Stimulated activated CD8-positive, alpha-beta memory T cell treated with anti-CD3 and anti-CD28 coated beads, Interleukin-15, amount 100 ng/mL, for 24 hours (primary cell): Measurements from ENCODE around the gene PRDM2.

Source experiments
- DNase-seq: peaks from one replicate; pipeline ENCODE4 v3.0.0-alpha.2; 2020; ENCODE audit warnings: low read depth

PRDM2 gene

GRCh38 chr1:13838236-13838635 is 138.2 kb downstream of the PRDM2 start:
- DNase-seq = no peak

GRCh38 chr1:13842497-13842896 is 142.5 kb downstream of the PRDM2 start:
- DNase-seq = no peak

DNA sequence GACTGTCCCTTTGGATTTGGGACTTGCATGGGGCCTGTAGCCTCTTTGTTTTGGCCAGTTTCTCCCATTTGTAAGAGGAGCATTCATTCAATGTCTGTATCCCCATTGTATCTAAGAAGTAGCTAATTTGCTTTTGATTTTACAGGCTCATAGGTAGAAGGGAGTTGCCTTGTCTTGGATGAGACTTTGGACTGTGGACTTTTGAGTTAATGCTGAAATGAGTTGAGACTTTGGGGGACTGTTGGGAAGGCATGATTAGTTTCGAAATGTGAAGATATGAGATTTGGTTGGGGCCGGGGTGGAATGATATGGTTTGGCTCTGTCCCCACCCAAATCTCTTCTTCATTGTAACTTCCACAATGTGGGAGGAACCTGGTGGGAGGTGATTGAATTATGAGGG is 151.7 kb downstream of the PRDM2 start:
- no peak for DNase-seq

- DNase-seq = no peak
Observed at GRCh38 chr1:13855554-13855953, 155.6 kb downstream of the PRDM2 start.

GRCh38 chr1:13860031-13860430 is 160.0 kb downstream of the PRDM2 start:
- no peak for DNase-seq

- DNase-seq = no peak
Observed at GRCh38 chr1:13864760-13865159, 164.8 kb downstream of the PRDM2 start.

DNA sequence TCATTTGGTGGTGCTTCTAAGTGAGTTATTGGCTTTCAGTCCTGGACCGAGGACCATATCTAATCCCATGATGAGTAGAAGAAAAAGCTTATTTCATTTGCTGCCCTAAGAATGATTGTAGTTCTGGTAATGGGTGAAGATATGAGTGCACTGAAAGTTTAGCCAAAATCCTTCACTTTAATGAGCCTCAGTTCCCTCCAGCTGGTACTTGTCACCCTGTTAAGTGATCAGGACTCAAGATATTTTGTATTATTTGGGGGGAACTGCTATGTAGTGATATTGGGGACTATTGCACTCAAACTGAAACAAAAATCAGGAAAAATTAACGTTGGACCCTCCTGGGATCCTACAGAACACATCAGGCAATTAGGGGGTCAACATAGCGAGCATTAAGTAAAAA is 165.9 kb downstream of the PRDM2 start:
- no peak for DNase-seq

DNA sequence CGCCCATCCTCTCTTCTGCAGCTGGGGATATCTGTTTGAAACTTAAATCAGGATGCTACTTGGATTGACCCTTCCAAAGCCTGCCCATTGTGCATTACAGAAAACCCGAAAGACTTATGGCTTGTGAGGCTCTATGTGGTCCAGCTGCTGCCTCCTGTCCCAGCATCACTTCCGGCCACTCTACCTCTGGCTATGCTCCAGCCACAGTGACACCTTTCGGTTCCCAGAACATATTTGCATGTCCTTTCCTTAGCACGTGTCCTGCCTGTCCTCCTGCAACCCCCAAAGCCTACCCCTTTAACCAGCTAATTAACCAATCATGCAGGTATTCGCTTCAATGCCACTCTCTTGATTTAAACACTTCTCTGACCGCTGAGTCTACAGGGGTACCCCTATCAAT is 167.6 kb downstream of the PRDM2 start:
- DNase-seq = no peak

GRCh38 chr1:13869172-13869797 is 169.3 kb downstream of the PRDM2 start:
- DNase-seq = no peak

- no peak for DNase-seq
Observed at GRCh38 chr1:13871413-13871812, 171.4 kb downstream of the PRDM2 start.

DNA sequence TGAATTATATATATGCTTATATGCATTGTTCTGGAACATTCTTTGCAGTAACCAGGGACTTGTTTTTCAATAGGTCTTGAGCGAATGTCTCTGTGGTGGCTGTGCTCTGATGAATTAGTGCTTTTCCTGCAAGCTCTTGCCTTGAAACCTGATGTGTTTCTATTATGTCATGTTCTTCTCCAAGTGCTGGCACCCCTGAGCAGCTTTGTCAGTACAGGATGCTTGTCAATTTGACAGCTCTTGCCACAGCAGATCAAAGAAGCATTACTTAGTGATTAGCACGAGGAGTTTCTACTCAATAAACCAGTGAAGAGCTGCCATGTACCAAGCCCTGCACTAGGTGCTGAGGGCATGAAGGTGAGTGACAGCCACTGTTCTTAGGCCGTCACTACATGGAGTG is 171.9 kb downstream of the PRDM2 start:
- no peak for DNase-seq

DNA sequence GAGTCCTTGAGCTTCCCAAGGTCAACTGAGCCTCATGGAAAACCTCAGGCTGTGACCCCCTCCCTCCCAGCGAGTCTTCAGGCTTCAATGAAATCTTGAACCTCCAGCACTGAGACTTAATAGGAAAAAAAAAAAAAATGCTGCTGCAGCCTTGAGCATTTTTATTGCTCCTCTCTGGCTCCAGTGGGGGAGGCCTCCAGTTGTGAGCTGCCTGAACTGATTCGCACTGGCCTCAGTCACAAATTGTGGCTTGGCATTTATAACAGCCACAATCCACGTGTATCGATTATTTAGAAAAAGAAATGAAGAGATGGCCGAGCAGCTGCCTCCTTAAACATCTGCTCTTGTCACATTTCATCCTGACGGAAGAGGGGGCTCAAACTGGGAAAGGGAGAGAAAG is 173.0 kb downstream of the PRDM2 start:
- DNase-seq = no peak
